Islet of Langerhans (tissue), 1 donor: ENCODE measurements around the gene TMEM91.

Experiments used
- FAIRE-seq: peaks from one replicate; lab custom pipeline; 2011; peaks lifted over from hg19 to GRCh38; lab: Jason Lieb, UNC

Gene TMEM91

GRCh38 chr19:41412953-41413352, 36.6 kb downstream of the TMEM91 start:
- no peak for FAIRE-seq

DNA sequence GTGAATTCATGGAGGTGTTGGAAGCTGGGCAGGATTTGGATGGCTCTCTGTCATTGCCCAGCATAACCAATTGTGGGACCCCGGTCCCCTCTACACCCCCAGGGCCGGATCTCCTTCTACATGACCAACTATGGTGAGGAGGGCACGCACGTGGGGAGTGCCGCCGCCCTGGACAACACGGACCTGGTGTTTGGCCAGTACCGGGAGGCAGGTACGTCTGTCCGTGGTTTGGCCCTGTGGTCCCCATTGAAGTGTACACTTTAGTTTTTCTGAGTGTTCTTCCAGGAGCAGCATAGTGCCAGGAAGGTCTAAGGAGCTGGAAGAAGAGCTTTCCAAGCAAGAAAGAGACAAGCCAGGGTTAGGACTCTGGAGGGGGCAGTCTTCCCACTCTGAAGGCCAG, 37.6 kb downstream of the TMEM91 start:
- FAIRE-seq: no peak

DNA sequence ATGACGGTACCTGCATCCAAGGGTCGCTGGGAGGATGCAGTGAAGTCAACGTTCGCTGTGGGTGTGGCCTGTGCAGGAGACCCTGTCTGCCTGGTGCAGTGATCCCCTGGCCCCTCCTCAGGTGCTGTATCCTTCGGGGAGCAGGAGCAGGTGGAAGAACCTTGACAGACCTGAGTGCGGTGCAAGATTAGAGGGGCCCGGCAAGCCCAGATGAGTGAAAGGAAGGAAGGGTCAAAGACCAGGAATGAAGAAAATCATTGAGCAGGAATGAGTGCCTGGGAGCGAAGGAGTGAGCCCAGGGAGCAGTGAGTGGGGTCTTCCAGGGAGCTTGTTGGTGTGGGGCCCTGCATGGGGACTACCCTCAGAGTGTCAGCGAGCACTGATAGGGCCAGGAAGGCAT, 38.1 kb downstream of the TMEM91 start:
- no peak for FAIRE-seq

- FAIRE-seq: peak; percentile 92
These were observed 38.8 kb downstream of the TMEM91 start for GRCh38 chr19:41415154-41415571.

DNA sequence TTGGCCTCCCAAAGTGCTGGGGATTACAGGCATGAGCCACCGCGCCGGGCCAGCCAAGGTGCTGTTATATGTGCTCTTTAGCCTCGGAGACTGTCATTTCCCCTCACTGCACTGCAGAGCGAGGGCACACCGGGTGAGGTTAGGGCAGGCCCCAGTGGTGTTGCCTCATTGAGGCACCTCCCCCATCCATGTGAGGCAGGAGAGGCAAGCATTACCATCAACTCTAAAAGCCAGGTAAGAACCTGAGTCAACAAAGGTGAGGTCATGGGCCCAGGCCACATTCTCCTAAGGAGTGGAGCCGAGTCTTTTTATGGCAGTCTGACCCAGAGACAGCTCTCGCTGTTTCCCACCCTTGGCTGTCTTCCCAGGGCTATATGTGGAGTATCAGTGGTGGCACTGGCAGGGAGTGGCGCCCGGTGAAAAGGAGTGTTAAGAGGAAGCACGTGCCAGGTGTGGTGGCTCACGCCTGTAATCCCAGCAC, 39.9 kb downstream of the TMEM91 start:
- FAIRE-seq: no peak

GRCh38 chr19:41420101-41420880, 44.0 kb downstream of the TMEM91 start:
- no peak for FAIRE-seq

DNA sequence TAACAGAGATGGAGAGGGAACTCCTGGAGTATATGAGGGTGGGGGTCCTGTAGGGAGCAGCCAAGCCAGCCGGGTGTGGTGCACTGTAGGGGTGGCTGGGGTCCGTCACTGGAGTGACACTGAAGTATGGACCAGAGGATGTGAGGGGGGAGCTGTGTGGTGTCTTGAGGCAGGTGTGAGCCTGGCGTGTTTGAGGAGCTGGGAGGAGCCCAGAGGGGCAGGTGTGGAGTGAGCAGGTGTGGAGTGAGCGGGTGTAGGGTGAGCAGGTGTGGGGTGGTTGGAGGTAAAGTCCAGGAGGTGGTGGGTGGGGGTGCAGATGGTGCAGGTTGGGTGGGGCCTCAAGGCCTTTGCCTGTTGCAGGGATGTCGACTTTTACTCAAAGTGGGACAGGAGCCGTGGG, 45.0 kb downstream of the TMEM91 start:
- no peak for FAIRE-seq

DNA sequence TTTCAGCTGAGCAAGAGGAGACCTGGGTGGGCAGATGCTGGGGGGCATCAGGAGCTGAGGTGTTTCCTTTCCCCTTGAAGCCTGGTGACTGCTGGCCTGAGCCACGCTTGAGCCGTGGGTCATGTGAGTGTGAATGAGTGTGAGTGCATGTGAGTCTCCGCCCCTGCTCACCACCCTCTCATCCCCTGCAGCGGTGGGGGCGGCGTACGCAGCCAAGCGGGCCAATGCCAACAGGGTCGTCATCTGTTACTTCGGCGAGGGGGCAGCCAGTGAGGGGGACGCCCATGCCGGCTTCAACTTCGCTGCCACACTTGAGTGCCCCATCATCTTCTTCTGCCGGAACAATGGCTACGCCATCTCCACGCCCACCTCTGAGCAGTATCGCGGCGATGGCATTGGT, 45.6 kb downstream of the TMEM91 start:
- no peak for FAIRE-seq

- no peak for FAIRE-seq
These were observed 46.1 kb downstream of the TMEM91 start for GRCh38 chr19:41422456-41422855.

- no peak for FAIRE-seq
These were observed 46.6 kb downstream of the TMEM91 start for GRCh38 chr19:41422955-41423354.

GRCh38 chr19:41424335-41425173, 48.2 kb downstream of the TMEM91 start:
- no peak for FAIRE-seq

GRCh38 chr19:41425174-41426115, 49.1 kb downstream of the TMEM91 start:
- no peak for FAIRE-seq

DNA sequence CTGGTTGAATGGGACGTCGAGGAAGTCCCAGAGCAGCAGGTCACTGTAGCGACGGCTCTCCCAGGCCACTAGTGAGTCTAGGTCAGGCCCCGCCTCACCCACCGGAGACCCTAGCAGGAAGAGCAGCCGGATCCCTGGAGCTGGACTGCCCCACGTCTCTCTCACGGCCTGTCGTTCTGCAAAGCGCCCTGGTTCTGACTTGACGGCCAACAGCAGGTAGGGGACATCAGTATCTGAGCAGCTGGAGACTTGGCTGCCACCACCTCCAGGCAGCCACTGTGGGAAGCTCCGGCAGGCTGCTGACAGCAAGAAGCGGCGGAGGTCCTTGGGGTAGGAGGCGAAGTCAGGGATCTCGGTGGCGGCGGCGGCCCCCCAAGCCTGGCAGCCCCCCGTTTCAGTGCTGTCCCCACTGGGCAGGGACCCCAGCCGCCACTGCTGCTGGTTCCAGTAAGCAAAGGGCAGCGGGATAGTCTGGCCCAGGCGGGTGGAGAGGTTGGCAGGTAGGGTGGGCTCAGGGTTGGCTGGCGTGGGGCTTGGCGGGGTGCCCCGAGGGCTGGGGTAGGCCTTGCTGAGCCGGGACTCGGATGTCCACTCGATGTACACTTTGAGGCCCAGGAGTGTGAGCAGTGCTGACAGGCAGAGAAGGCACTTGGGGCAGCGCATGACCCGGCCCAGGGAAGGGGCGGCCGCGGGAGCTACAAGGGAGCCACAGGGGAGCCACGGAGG, 49.9 kb downstream of the TMEM91 start:
- no peak for FAIRE-seq

DNA sequence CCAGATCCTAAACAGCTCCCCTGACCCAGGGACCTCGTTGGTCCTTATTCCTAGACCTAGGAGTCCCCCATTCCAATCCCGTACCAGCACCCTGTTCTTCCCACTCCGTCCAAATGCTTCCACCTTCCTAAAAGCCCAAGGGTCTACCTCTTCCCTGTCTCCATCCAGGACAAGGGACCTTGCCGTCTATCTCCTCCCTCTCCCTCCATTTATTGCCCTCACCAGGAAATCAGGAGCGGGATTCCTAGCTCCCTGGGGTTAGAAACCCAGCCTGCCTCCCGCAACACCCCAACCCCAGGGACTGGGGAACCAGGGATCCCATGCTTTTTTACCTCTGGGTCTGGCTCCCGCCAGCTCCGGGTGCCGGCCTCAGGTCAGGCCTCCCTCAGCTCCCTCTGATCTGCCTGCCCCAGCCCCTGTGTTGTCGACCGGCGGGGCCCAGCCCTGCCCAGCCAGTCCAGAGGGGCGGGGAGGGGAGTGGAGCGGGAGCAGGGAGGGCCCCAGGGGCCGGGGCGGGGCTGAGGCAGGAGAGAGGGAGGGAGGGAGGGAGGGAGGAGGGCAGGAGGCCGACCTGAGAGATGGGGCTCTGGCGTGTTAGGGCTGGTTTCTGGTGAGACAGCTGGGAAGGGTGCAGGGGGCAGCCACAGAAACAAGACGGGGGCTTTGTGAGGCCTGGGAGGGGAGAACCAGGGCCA, 50.8 kb downstream of the TMEM91 start, which contains the start of gene B3GNT8:
B3GNT8 (minus strand) TSS at position 423 of the 695 bp plus-strand sequence. CDS start 596 bp downstream, outside the sequence.
- FAIRE-seq: no peak

GRCh38 chr19:41427647-41428480, 51.5 kb downstream of the TMEM91 start:
- FAIRE-seq: no peak

- FAIRE-seq: no peak
These were observed 52.1 kb downstream of the TMEM91 start for GRCh38 chr19:41428481-41428859.

- FAIRE-seq: no peak
These were observed 54.6 kb downstream of the TMEM91 start for GRCh38 chr19:41430922-41431321.

DNA sequence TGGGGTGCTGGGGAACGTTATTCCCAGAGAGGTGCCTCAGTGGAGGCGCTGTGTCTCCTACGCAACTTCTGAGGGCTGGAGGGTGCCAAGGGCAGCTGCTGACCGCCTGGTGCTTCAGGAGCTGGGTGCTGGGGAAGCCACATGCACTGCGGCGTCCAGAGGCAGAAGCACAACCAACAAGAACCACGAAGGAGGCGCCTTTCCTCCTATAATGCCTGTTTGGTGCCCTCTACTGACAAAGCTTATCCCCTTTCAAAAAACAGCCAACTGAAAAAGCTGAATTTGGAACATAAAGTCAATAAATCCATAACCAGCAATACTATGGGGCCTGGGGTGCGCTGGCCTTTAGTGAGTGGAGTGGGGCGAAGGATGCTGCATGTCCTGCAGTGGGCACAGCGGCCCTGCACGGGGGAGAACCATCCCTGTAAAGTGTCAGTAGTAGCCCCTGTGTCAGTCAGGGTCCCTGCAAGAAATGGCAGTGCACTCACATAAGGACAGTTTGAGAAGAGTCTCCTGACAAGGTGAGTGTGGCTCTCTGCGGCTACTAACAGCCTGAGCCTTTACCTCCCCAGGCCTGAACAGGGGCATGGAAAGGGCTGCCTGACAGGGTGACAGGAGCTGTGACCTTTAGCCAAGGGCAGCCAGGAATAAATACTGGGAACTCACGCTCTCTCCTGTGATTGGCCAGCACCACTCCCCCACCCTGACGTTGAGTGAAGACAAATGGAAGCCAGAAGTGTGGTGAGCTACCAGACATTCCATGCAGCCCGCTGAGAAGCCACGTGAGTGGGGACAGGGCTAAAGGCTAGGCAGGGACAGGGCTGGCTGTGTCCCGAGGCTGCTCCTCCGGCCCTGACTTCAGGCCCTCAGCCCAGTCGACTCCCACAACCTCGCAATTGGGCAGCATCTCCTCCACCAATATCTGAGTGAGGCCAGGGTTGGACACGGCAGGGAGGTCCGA, 55.4 kb downstream of the TMEM91 start:
- no peak for FAIRE-seq

GRCh38 chr19:41433171-41433570, 56.8 kb downstream of the TMEM91 start:
- no peak for FAIRE-seq
